D721Med (cell line): Measurements from ENCODE around the gene ARHGEF16.

Experiments
- DNase-seq: peaks from one replicate; pipeline ENCODE4 v3.0.0; 2011; ENCODE audit warnings: low spot score; ENCODE audit not compliant: insufficient read length
- FAIRE-seq: peaks from 2 replicates; lab custom pipeline; 2011; peaks lifted over from hg19 to GRCh38; lab: Jason Lieb, UNC
- CTCF ChIP-seq: IDR thresholded peaks from 2 replicates; pipeline ENCODE4 v1.5.1; 2012; ENCODE audit warnings: mild to moderate bottlenecking, control low read depth; ENCODE audit not compliant: insufficient read depth; ENCODE audit errors: missing control alignments

The ARHGEF16 gene

GRCh38 chr1:3483801-3484444, 29.5 kb downstream of the ARHGEF16 start:
- peak; percentile 62 for DNase-seq
- TF ChIP-seq CTCF, result peak; percentile 55
- FAIRE-seq, result no peak

- no peak for TF ChIP-seq CTCF
- FAIRE-seq (no peak), DNase-seq (no peak)
Observed at GRCh38 chr1:3485016-3485415, 30.6 kb downstream of the ARHGEF16 start.

- DNase-seq, result no peak
- TF ChIP-seq CTCF, result no peak
- FAIRE-seq, result no peak
Observed at GRCh38 chr1:3488432-3488831, 34.0 kb downstream of the ARHGEF16 start.

- DNase-seq (no peak), FAIRE-seq (no peak)
- TF ChIP-seq CTCF, result no peak
Observed at GRCh38 chr1:3490046-3490745, 35.7 kb downstream of the ARHGEF16 start.

- FAIRE-seq (no peak), DNase-seq (peak; percentile 59)
- TF ChIP-seq CTCF, result peak; percentile 70
Observed at GRCh38 chr1:3491291-3492246, 37.1 kb downstream of the ARHGEF16 start.

GRCh38 chr1:3492545-3493246, 38.2 kb downstream of the ARHGEF16 start:
- DNase-seq (no peak), FAIRE-seq (no peak)
- no peak for TF ChIP-seq CTCF
